IMR-90 (cell line): ENCODE results near the gene AKAP7. TPM values are rescaled to one million over a fixed set of nuclear protein-coding genes. Genes with fewer than 3 reads are reported as not detected.
A peak's percentile ranks its signal among the peaks of the same experiment; 100 is the strongest.

Experiments
- ATAC-seq: fragments of 200-7000 bp; cut with Tn5 transposase; 2 replicates; pipeline ENCODE4 v1.9.1; 2020; ENCODE audit warnings: low read depth, mild to moderate bottlenecking, moderate library complexity
- BruUV-seq: library from RNA; stranded (reverse); fragments of 400-500 nt; replicated peaks from 2 replicates; lab custom pipeline; 2021; lab: Mats Ljungman, UMichigan
- CTCF ChIA-PET: fragments of 300-600 bp; formaldehyde crosslinking; extraction: SDS; loops from one replicate; lab custom pipeline; 2021; ENCODE audit warnings: antibody characterized with exemption; lab: Yijun Ruan, JAX
- POLR2A ChIA-PET: fragments of 300-600 bp; sonication (Branson Sonifier 250); formaldehyde crosslinking; loops from one replicate; lab custom pipeline; 2022; ENCODE audit warnings: antibody characterized with exemption; ENCODE audit not compliant: unreplicated experiment; lab: Charles Lee
- DNase-seq: peaks from one replicate; pipeline ENCODE4 v3.0.0; 2013
- H2AFZ ChIP-seq: replicated peaks from 2 replicates; pipeline ENCODE3; 2013; ENCODE audit warnings: low read length, mild to moderate bottlenecking; ENCODE audit not compliant: poor library complexity
- H2AK5ac ChIP-seq: 2 replicates; pipeline ENCODE4 v1.6.1; 2013; ENCODE audit warnings: low read depth, low read length, inconsistent platforms
- H2AK9ac ChIP-seq: replicated peaks from 2 replicates; pipeline ENCODE3; 2013; ENCODE audit warnings: mild to moderate bottlenecking, low read depth, low read length, moderate library complexity; ENCODE audit not compliant: poor library complexity
- H2BK120ac ChIP-seq: 2 replicates; pipeline ENCODE4 v1.6.1; 2013; ENCODE audit warnings: low read depth, low read length, inconsistent platforms
- H2BK15ac ChIP-seq: 3 replicates; pipeline ENCODE4 v1.6.1; 2013; ENCODE audit warnings: low read depth, low read length, inconsistent platforms
- H2BK20ac ChIP-seq: 2 replicates; pipeline ENCODE4 v1.6.1; 2013; ENCODE audit warnings: low read depth, mild to moderate bottlenecking, inconsistent platforms, low read length, moderate library complexity
- H2BK5ac ChIP-seq: 2 replicates; pipeline ENCODE4 v1.6.1; 2013; ENCODE audit warnings: mild to moderate bottlenecking, low read depth, low read length, inconsistent platforms; ENCODE audit not compliant: poor library complexity, severe bottlenecking
- H3K14ac ChIP-seq: replicated peaks from 2 replicates; pipeline ENCODE4 v1.6.1; 2013; ENCODE audit warnings: low read depth, low read length, inconsistent platforms
- H3K18ac ChIP-seq: 2 replicates; pipeline ENCODE4 v1.6.1; 2013; ENCODE audit warnings: low read depth, low read length, control low read depth
- H3K23ac ChIP-seq: 2 replicates; pipeline ENCODE4 v1.6.1; 2013; ENCODE audit warnings: low read depth, low read length, inconsistent platforms
- H3K27ac ChIP-seq: 2 replicates; pipeline ENCODE4 v1.5.1; 2013; ENCODE audit warnings: mild to moderate bottlenecking, control low read depth, low read length; ENCODE audit not compliant: insufficient read depth
- H3K27me3 ChIP-seq: 2 replicates; pipeline ENCODE4 v1.6.1; 2013; ENCODE audit warnings: low read length; ENCODE audit not compliant: control insufficient read depth, insufficient read depth
- H3K36me3 ChIP-seq: 2 replicates; pipeline ENCODE4 v1.6.1; 2013; ENCODE audit warnings: low read length, mixed read lengths; ENCODE audit not compliant: control insufficient read depth, insufficient read depth
- H3K4ac ChIP-seq: 2 replicates; pipeline ENCODE4 v1.6.1; 2013; ENCODE audit warnings: low read depth, low read length, inconsistent platforms
- H3K4me1 ChIP-seq: 2 replicates; pipeline ENCODE4 v1.6.1; 2013; ENCODE audit warnings: low read length, mixed read lengths; ENCODE audit not compliant: control insufficient read depth, insufficient read depth
- H3K4me2 ChIP-seq: 2 replicates; pipeline ENCODE4 v1.6.1; 2013; ENCODE audit warnings: low read depth, mild to moderate bottlenecking, control low read depth, low read length, moderate library complexity
- H3K4me3 ChIP-seq: 2 replicates; pipeline ENCODE4 v1.5.1; 2013; ENCODE audit warnings: low read depth, mild to moderate bottlenecking, control low read depth, low read length, moderate library complexity; ENCODE audit not compliant: insufficient read depth
- H3K56ac ChIP-seq: 2 replicates; pipeline ENCODE4 v1.6.1; 2013; ENCODE audit warnings: low read length, inconsistent platforms; ENCODE audit not compliant: insufficient read depth; ENCODE audit errors: extremely low read depth
- H3K79me1 ChIP-seq, 2 experiments: 2 replicates each; pipeline ENCODE4 v1.6.1; 2013; ENCODE audit warnings: low read length in 2 of 2, inconsistent platforms in 1 of 2, low read depth in 1 of 2
- H3K9ac ChIP-seq: 2 replicates; pipeline ENCODE4 v1.6.1; 2013; ENCODE audit warnings: low read depth, low read length, control low read depth
- H3K9me1 ChIP-seq: 2 replicates; pipeline ENCODE4 v1.6.1; 2013; ENCODE audit warnings: low read length, inconsistent platforms; ENCODE audit not compliant: insufficient read depth
- H3K9me3 ChIP-seq: 2 replicates; pipeline ENCODE4 v1.6.1; 2013; ENCODE audit warnings: low read length; ENCODE audit not compliant: control insufficient read depth, insufficient read depth
- H4K20me1 ChIP-seq: 2 replicates; pipeline ENCODE4 v1.6.1; 2013; ENCODE audit warnings: low read length, inconsistent platforms; ENCODE audit not compliant: insufficient read depth
- H4K5ac ChIP-seq: 2 replicates; pipeline ENCODE4 v1.6.1; 2013; ENCODE audit warnings: mild to moderate bottlenecking, low read depth, low read length, control low read depth
- H4K8ac ChIP-seq, 2 experiments: 2 replicates each; pipeline ENCODE4 v1.6.1; 2013; ENCODE audit warnings: low read depth in 2 of 2, low read length in 2 of 2, control low read depth in 1 of 2, inconsistent platforms in 1 of 2
- H4K91ac ChIP-seq: 2 replicates; pipeline ENCODE4 v1.6.1; 2013; ENCODE audit warnings: low read depth, low read length, inconsistent platforms; ENCODE audit not compliant: insufficient read depth
- CEBPB ChIP-seq: IDR thresholded peaks from 2 replicates; pipeline ENCODE4 v1.6.1; 2012; ENCODE audit warnings: low read depth, low read length, improper control_type of control experiment
- CTCF ChIP-seq: conservative IDR thresholded peaks from 2 replicates; pipeline ENCODE4 v1.5.1; 2012; ENCODE audit warnings: mild to moderate bottlenecking, low read depth, low read length, improper control_type of control experiment
- MAFK ChIP-seq: IDR thresholded peaks from 2 replicates; pipeline ENCODE4 v1.6.1; 2012; ENCODE audit warnings: low read depth, low read length, improper control_type of control experiment
- RAD21 ChIP-seq: IDR thresholded peaks from 2 replicates; pipeline ENCODE4 v1.6.1; 2012; ENCODE audit warnings: low read length, improper control_type of control experiment
- RCOR1 ChIP-seq: IDR thresholded peaks from 2 replicates; pipeline ENCODE4 v1.6.1; 2012; ENCODE audit warnings: mild to moderate bottlenecking, low read length, improper control_type of control experiment; ENCODE audit not compliant: insufficient replicate concordance
- RFX5 ChIP-seq: IDR thresholded peaks from 2 replicates; pipeline ENCODE4 v1.8.0; 2012; ENCODE audit warnings: low read depth, mild to moderate bottlenecking, low read length, moderate library complexity
- SMC3 ChIP-seq: fragments of 150-350 bp; IDR thresholded peaks from 2 replicates; pipeline ENCODE4 v1.6.1; 2016; ENCODE audit warnings: low read depth, mild to moderate bottlenecking, antibody characterized with exemption, low read length, moderate library complexity
- WGBS, 2 experiments: methylation state at CpG; one replicate each; pipeline versions ENCODE4 v1.1.5 to v1.1.7; 2013; ENCODE audit warnings: missing lambda C conversion rate in 2 of 2; ENCODE audit not compliant: insufficient read length in 1 of 2; ENCODE audit errors: extremely low coverage in 2 of 2; 5-methylcytosine and 5-hydroxymethylcytosine counted together
- dilution Hi-C: fragments of 300-500 bp; cut with HindIII; formaldehyde crosslinking; loops from one replicate; pipeline ENCODE4 v1.14.3; 2018; ENCODE audit warnings: low sequenced_read_pairs; ENCODE audit not compliant: unreplicated experiment
- in situ Hi-C: fragments of 300-500 bp; cut with MboI; formaldehyde crosslinking; loops from 3 replicates; pipeline ENCODE4 v1.14.3; 2019; ENCODE audit warnings: low sequenced_read_pairs, inconsistent platforms, mixed read lengths
- intact Hi-C: fragments of 100-400 bp; cut with micrococcal nuclease; formaldehyde crosslinking; loops from 2 replicates; pipeline ENCODE4 v1.10.0; 2022
- polyA plus RNA-seq, 3 experiments: library from polyadenylated mRNA; depleted of rRNA; stranded (reverse); fragments of >200 nt; gene quantifications; 2 replicates each; pipeline ENCODE4 v1.2.3, GENCODE V29; 2012; ENCODE audit warnings: low replicate concordance in 1 of 3
- total RNA-seq: library from RNA; depleted of rRNA; stranded (reverse); fragments of >200 nt; gene quantifications from 2 replicates; pipeline ENCODE4 v1.2.3, GENCODE V29; 2012

Gene AKAP7
- total and polyA plus RNA-seq, 2 of the 4 experiments (the other 2 are of a cell fraction), result 0.54 to 1.1 TPM

- H3K14ac ChIP-seq, result no peak overlapping the region
- no peak overlapping the region for H3K4me3 ChIP-seq
- peaks cover 7% of the 10 kb centered on the region for H3K9me1 ChIP-seq
- no peak overlapping the region for H2BK20ac ChIP-seq
- H2BK5ac ChIP-seq, result no peak overlapping the region
- H3K36me3 ChIP-seq, result peaks cover 2% of the 10 kb centered on the region; the same call in 1 of the 2 replicates
- H3K27me3 ChIP-seq, result no peaks in the 10 kb centered on the region
- H2AK5ac ChIP-seq, result no peak overlapping the region
- no peaks in the 10 kb centered on the region for H3K9me3 ChIP-seq
- WGBS, 2 experiments, result 88% methylated on average over 4 of the region's 10 CpGs; no CpG with 5 or more reads in 1 of the 2 experiments
- no peak overlapping the region for H4K91ac ChIP-seq
- H3K4ac ChIP-seq, result no peak overlapping the region
- H2BK120ac ChIP-seq, result no peak overlapping the region
- peak overlapping the region; percentile 40 for H2AFZ ChIP-seq
- ChIA-PET POLR2A (no interaction called here), CTCF (interaction anchor here (0.5 to 1.2 kb wide), 2 partner anchors 326 to 335 kb away, joined by 3 read pairs; no protein-coding TSS in a partner anchor)
- H4K5ac ChIP-seq, result no peak overlapping the region
- in situ Hi-C loops (no loop called here), dilution Hi-C loops (no loop called here), intact Hi-C loops (loop anchor here (1.0 to 5.0 kb wide), 2 partner anchors 313 to 335 kb away; no protein-coding TSS in a partner anchor)
- H3K27ac ChIP-seq, result no peak overlapping the region
- H4K20me1 ChIP-seq, result no peaks in the 10 kb centered on the region
- BruUV-seq, result no TSS peak
- H3K18ac ChIP-seq, result no peak overlapping the region
- H3K23ac ChIP-seq, result no peak overlapping the region
- H3K9ac ChIP-seq, result no peak overlapping the region
- no peak overlapping the region for H3K4me2 ChIP-seq
- no peak overlapping the region for H3K56ac ChIP-seq
- ATAC-seq (peak; percentile 77), DNase-seq (peak; percentile 47)
- peak overlapping the region; percentile 70 for H2AK9ac ChIP-seq
- peak; percentile 52 for TF ChIP-seq RAD21
- no peak for TF ChIP-seq RFX5
- TF ChIP-seq CEBPB, result peak; percentile 9; the same call in 1 of the 2 replicates
- peak; percentile 48 for TF ChIP-seq CTCF
- peak; percentile 37 for TF ChIP-seq SMC3
- TF ChIP-seq MAFK, result no peak
- no peak for TF ChIP-seq RCOR1
- no peak overlapping the region for H2BK15ac ChIP-seq
- no peaks in the 10 kb centered on the region for H3K79me1 ChIP-seq
- H3K4me1 ChIP-seq, result no peaks in the 10 kb centered on the region
- no peak overlapping the region; a peak in 1 of 4 replicates for H4K8ac ChIP-seq
Observed at GRCh38 chr6:131199568-131200272, 64.5 kb downstream of the AKAP7 start.
